ENCODE results near the gene ZCCHC2.

The ZCCHC2 gene

GRCh38 chr18:62512532-62512931 lies 10.3 kb upstream of the ZCCHC2 start:
- DNase-seq: no peak

- DNase-seq: no peak
Observed at GRCh38 chr18:62512996-62513395, 9.8 kb upstream of the ZCCHC2 start.

GRCh38 chr18:62514570-62514969 lies 8.3 kb upstream of the ZCCHC2 start:
- no peak for DNase-seq

- no peak for DNase-seq
Observed at GRCh38 chr18:62516242-62516641, 6.6 kb upstream of the ZCCHC2 start.

GRCh38 chr18:62518460-62519375 lies 4.1 kb upstream of the ZCCHC2 start:
- DNase-seq: no peak

GRCh38 chr18:62519684-62520083 lies 3.1 kb upstream of the ZCCHC2 start:
- DNase-seq: no peak

GRCh38 chr18:62521082-62521481 lies 1.7 kb upstream of the ZCCHC2 start:
- no peak for DNase-seq

GRCh38 chr18:62521593-62521992 lies 1.2 kb upstream of the ZCCHC2 start:
- no peak for DNase-seq

- DNase-seq: no peak
Observed at GRCh38 chr18:62522178-62522503, 684 bp upstream of the ZCCHC2 start.

GRCh38 chr18:62523255-62523588 lies 397 bp downstream of the ZCCHC2 start:
- no peak for DNase-seq

GRCh38 chr18:62523631-62524439 lies 1.0 kb downstream of the ZCCHC2 start:
- DNase-seq: peak; percentile 48 to 57

- DNase-seq: peak; percentile 51 to 56
Observed at GRCh38 chr18:62524440-62525200, 1.8 kb downstream of the ZCCHC2 start.

- no peak for DNase-seq
Observed at GRCh38 chr18:62525608-62526007, 2.8 kb downstream of the ZCCHC2 start.

- DNase-seq: peak; percentile 69 to 77
Observed at GRCh38 chr18:62526098-62527025, 3.5 kb downstream of the ZCCHC2 start.

GRCh38 chr18:62529597-62529996 lies 6.8 kb downstream of the ZCCHC2 start:
- DNase-seq: no peak

GRCh38 chr18:62531078-62531477 lies 8.3 kb downstream of the ZCCHC2 start:
- no peak for DNase-seq

- DNase-seq: no peak
Observed at GRCh38 chr18:62531931-62532330, 9.1 kb downstream of the ZCCHC2 start.

GRCh38 chr18:62536005-62536404 lies 13.2 kb downstream of the ZCCHC2 start:
- DNase-seq: no peak

- DNase-seq: no peak
Observed at GRCh38 chr18:62537042-62537894, 14.4 kb downstream of the ZCCHC2 start.

- no peak for DNase-seq
Observed at GRCh38 chr18:62537946-62538345, 15.1 kb downstream of the ZCCHC2 start.

GRCh38 chr18:62538881-62539280 lies 16.1 kb downstream of the ZCCHC2 start:
- DNase-seq: no peak

Data from activated CD4-positive, alpha-beta T cell treated with anti-CD3 and anti-CD28 coated beads, Interleukin-2, amount 50 U/mL, for 48 hours (primary cell).